NT2/D1 (cell line): ENCODE measurements around the gene COTL1.
"Not testable (repeated sequence)": the region's sequence is repeated elsewhere in the genome, so short reads cannot be mapped to it uniquely, and the experiment has no call there.

ENCODE experiments used
- DNase-seq: peaks from one replicate; pipeline ENCODE4 v3.0.0-alpha.2; 2011; ENCODE audit warnings: low read depth, low spot score
- H3K27me3 ChIP-seq: 2 replicates; pipeline ENCODE4 v1.6.0; 2011; ENCODE audit warnings: mild to moderate bottlenecking; ENCODE audit not compliant: insufficient read length, insufficient read depth
- H3K36me3 ChIP-seq: 2 replicates; pipeline ENCODE4 v1.6.1; 2011; ENCODE audit warnings: mild to moderate bottlenecking, low read length, mixed read lengths; ENCODE audit not compliant: insufficient read depth, insufficient read length
- H3K4me1 ChIP-seq: 2 replicates; pipeline ENCODE4 v1.5.1; 2011; ENCODE audit not compliant: insufficient read depth, insufficient read length
- H3K4me3 ChIP-seq: 2 replicates; pipeline ENCODE4 v1.5.1; 2011; ENCODE audit warnings: low read depth; ENCODE audit not compliant: insufficient read length
- H3K9ac ChIP-seq: 2 replicates; pipeline ENCODE4 v1.6.0; 2011; ENCODE audit warnings: low read depth; ENCODE audit not compliant: insufficient read length
- H3K9me3 ChIP-seq: 2 replicates; pipeline ENCODE4 v1.5.1; 2011; ENCODE audit warnings: mild to moderate bottlenecking, low read length; ENCODE audit not compliant: insufficient read depth
- SUZ12 ChIP-seq: IDR thresholded peaks from 2 replicates; pipeline ENCODE4 v1.6.1; 2011; ENCODE audit not compliant: insufficient read length, insufficient read depth; ENCODE audit errors: extremely low read depth
- YY1 ChIP-seq: IDR thresholded peaks from 2 replicates; pipeline ENCODE4 v1.6.1; 2011; ENCODE audit not compliant: insufficient read length, insufficient read depth
- ZNF274 ChIP-seq: IDR thresholded peaks from 2 replicates; pipeline ENCODE4 v1.6.1; 2011; ENCODE audit warnings: mild to moderate bottlenecking, low read depth, low read length

Gene COTL1

DNA sequence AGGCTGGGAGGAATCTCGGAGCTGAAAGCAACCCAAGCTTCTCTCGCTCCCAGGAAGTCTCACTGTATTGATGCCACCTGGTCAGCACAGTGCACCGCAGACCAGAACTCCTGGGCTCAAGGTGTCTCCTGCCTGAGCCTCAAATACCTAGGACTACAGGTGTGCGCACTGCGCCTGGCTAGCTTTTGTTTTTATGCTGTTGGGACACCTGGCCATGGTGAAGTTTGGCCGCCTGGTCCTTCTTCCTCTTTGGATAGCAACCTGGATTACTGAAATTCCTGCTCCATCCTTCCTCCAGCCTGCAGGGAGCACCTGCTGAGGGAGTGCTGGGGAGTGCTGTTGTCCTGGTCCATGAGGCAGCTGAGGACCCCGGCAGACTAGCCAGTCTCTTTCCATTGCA is 56.6 kb downstream of the COTL1 start:
- no peak for DNase-seq
- TF ChIP-seq SUZ12, result no peak
- TF ChIP-seq ZNF274, result no peak
- no peak for TF ChIP-seq YY1
- Histone ChIP-seq H3K9me3 (no peaks in the 10 kb centered on the region), H3K27me3 (no peaks in the 10 kb centered on the region), H3K4me1 (peaks cover 14% of the 10 kb centered on the region), H3K9ac (no peak overlapping the region), H3K36me3 (peaks cover 34% of the 10 kb centered on the region), H3K4me3 (no peak overlapping the region)

DNA sequence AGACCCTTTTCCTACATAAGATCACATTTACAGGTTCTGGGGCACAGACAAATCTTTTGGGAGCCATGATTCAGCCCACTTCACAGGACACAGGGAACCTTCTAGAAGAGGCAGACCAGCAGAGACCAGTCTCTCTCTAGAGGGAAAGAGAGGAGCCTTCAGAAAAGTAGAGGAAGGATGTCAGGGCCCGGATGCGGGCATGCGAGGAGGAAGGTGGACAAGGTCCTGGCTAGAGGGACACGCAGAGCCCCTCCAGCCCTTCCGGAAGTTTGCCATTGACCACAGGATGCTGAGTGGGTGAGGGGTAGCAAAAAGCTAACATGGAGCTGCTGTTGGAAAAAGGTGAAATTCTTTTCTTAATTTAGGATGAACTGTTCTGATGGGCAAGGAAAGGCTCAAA is 57.6 kb downstream of the COTL1 start:
- peaks cover 25% of the 10 kb centered on the region for H3K36me3 ChIP-seq
- H3K27me3 ChIP-seq, result no peaks in the 10 kb centered on the region
- peaks cover 18% of the 10 kb centered on the region for H3K4me1 ChIP-seq
- no peak overlapping the region for H3K4me3 ChIP-seq
- H3K9ac ChIP-seq, result no peak overlapping the region
- no peak for DNase-seq
- TF ChIP-seq YY1 (no peak), ZNF274 (no peak), SUZ12 (no peak)
- no peaks in the 10 kb centered on the region for H3K9me3 ChIP-seq

DNA sequence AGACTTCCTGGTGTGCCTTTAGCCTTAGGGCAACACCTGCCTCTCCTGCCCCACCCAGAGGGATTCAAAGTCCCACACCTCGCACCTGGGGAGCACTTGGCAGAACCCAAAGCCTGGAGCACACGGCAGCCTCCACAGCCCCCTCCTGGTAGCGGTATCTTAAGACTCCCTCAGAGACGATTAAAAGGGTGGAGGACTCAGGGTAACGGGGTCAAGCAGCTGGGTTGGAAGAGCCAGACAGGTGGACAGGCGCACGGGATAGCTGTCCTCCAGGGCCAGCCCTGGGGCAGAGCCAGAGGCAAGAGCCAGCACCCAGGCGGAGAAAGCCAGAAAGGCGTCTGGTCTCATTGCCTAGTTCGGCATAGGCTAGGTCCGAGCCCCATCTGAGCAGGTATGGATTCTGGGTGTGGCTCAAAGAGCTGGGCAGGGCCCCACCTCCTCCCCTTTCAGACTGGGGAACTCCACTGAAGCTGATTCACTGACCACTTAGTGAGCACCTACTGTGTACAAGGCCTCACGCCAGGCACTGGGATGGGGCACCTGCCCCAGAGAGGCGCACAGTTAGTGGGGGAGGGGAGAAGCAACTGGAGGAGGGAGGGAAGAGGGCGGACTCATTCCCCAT is 58.5 kb downstream of the COTL1 start:
- Histone ChIP-seq H3K36me3 (peaks cover 20% of the 10 kb centered on the region), H3K4me3 (no peak overlapping the region), H3K27me3 (no peaks in the 10 kb centered on the region), H3K9me3 (no peaks in the 10 kb centered on the region), H3K4me1 (peaks cover 18% of the 10 kb centered on the region), H3K9ac (no peak overlapping the region)
- no peak for DNase-seq
- TF ChIP-seq YY1 (no peak), ZNF274 (no peak), SUZ12 (no peak)

DNA sequence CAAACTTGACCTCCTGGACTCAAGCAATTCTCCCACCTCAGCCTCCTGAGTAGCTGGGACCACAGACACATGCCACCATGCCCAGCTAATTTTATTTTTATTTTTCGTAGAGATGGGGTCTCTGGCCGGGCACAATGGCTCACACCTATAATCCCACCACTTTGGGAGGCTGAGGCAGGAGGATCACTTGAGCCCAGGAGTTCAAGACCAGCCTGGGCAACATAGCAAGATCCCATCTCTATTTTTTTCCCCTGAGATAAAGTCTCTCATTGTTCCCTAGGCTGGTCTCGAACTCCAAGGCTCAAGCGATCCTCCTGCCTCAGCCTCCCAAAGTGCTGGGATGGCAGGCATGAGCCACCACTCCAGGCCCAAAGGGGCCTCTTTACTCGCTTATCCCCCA is 59.0 kb downstream of the COTL1 start:
- H3K4me1 ChIP-seq, result peaks cover 18% of the 10 kb centered on the region

DNA sequence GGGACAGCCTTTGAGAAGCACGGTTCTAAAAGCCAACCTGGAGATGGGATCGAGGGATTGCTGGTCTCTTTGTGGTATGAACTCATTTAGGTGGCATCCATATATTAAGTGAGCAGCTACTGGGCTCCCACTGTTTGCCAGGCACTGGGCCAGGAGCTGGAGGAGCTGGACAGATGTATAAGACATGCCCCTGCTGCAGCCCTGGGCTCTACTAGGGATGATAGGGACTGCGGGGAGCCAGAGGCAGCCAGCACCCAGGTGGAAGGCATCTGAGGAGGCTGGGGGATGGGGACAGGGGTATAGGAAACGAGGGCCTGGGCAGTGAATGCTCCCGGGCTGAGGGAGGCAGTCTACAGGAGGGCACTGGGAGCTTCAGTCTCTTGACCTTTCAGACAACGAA is 60.4 kb downstream of the COTL1 start:
- H3K36me3 ChIP-seq, result peaks cover 6% of the 10 kb centered on the region
- peaks cover 18% of the 10 kb centered on the region for H3K4me1 ChIP-seq
- DNase-seq, result no peak
- no peak overlapping the region for H3K4me3 ChIP-seq
- H3K9ac ChIP-seq, result no peak overlapping the region
- no peaks in the 10 kb centered on the region for H3K27me3 ChIP-seq
- no peaks in the 10 kb centered on the region for H3K9me3 ChIP-seq
- no peak for TF ChIP-seq SUZ12
- TF ChIP-seq YY1, result no peak
- no peak for TF ChIP-seq ZNF274

More for the DNA sequence above, 59.0 kb downstream of the COTL1 start:
- not testable (repeated sequence) for H3K9me3 ChIP-seq, H3K4me3 ChIP-seq, H3K27me3 ChIP-seq, H3K9ac ChIP-seq, DNase-seq
- peaks cover 15% of the 10 kb centered on the region for H3K36me3 ChIP-seq

DNA sequence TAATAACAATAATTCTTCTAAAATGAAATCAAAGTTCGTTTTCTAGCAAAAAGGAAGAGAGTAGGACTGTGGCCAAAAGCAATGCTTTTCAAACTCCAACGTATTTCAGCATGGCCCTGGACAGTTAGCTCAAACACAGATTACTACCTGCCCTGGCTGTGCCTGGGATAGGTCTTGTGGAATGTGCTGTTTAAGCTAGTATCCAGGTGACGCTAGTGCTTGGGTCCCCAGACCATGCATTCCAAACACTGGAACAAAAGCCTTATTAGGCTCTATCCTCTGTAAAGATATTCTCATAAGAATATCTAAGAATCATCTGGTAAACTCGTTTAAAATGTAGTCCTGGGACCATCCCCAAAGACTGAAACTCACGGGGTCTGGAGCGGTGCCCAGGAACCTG is 60.8 kb downstream of the COTL1 start:
- peaks cover 4% of the 10 kb centered on the region for H3K36me3 ChIP-seq
- no peak overlapping the region for H3K9ac ChIP-seq
- H3K27me3 ChIP-seq, result no peaks in the 10 kb centered on the region
- H3K9me3 ChIP-seq, result no peaks in the 10 kb centered on the region
- no peak overlapping the region for H3K4me3 ChIP-seq
- peaks cover 16% of the 10 kb centered on the region for H3K4me1 ChIP-seq
- no peak for TF ChIP-seq SUZ12
- no peak for TF ChIP-seq ZNF274
- no peak for TF ChIP-seq YY1
- DNase-seq, result no peak

DNA sequence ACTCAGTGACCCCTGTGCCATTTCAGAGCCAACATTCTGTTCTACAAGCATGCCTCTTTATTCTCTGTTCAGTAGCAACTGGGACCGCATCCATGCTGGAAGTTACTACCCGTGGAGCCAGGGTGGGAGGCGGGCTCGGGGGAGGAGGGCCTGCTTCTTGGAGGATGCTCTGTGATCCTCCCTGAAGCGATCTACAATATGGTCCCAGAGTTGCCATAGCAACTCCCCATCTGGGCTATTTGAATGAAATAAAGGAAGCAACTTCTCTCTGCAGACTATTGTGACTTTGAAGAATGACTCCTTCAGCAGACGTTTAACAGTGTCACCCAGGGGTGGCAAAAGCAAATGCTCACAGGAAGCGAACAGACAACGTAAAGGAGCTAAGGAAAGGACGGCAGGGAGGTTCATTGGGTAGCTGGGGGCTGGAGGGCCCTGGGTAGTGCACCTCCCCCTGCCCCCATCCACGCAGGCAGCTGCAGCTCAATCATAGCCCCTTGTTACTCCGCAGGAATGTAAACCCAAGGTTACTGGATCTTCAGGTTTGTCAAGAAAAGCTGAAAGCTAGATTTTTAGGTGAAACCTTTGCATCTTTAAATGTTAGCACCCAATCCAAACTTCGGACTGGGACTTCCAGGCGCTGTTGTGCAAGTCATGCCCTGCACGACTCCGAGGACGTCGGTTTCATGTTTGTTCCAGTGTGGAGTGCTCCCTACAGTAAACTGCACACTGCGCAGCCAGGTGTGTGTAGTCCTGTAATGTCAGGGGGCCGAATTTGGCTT is 62.3 kb downstream of the COTL1 start:
- Histone ChIP-seq H3K4me1 (peaks cover 10% of the 10 kb centered on the region), H3K27me3 (no peaks in the 10 kb centered on the region), H3K9me3 (no peaks in the 10 kb centered on the region), H3K9ac (no peak overlapping the region), H3K4me3 (no peak overlapping the region), H3K36me3 (no peaks in the 10 kb centered on the region)
- TF ChIP-seq YY1 (no peak), SUZ12 (no peak), ZNF274 (no peak)
- no peak for DNase-seq
